CD1c-positive myeloid dendritic cell (primary cell): Measurements from ENCODE around the gene DCUN1D5.

Source experiments
- DNase-seq: peaks from one replicate; pipeline ENCODE4 v3.0.0-alpha.2; 2016; ENCODE audit errors: extremely low spot score

The DCUN1D5 gene

GRCh38 chr11:103055221-103055890 is 36.6 kb downstream of the DCUN1D5 start:
- peak; percentile 47 for DNase-seq

GRCh38 chr11:103053997-103054396 is 38.0 kb downstream of the DCUN1D5 start:
- DNase-seq: no peak

- no peak for DNase-seq
Measured at GRCh38 chr11:103051981-103052380, 40.0 kb downstream of the DCUN1D5 start.

- DNase-seq: no peak
Measured at GRCh38 chr11:103051151-103051801, 40.7 kb downstream of the DCUN1D5 start.

- no peak for DNase-seq
Measured at GRCh38 chr11:103050351-103050750, 41.6 kb downstream of the DCUN1D5 start.

GRCh38 chr11:103047837-103048236 is 44.1 kb downstream of the DCUN1D5 start:
- DNase-seq: no peak

GRCh38 chr11:103043826-103044678 is 47.9 kb downstream of the DCUN1D5 start:
- DNase-seq: peak; percentile 27

- DNase-seq: no peak
Measured at GRCh38 chr11:103042161-103042560, 49.8 kb downstream of the DCUN1D5 start.

GRCh38 chr11:103035791-103036434 is 56.0 kb downstream of the DCUN1D5 start:
- peak; percentile 88 for DNase-seq

- DNase-seq: no peak
Measured at GRCh38 chr11:103035216-103035615, 56.7 kb downstream of the DCUN1D5 start.

- DNase-seq: no peak
Measured at GRCh38 chr11:103031834-103032233, 60.1 kb downstream of the DCUN1D5 start.

- DNase-seq: no peak
Measured at GRCh38 chr11:103029401-103029800, 62.6 kb downstream of the DCUN1D5 start.

GRCh38 chr11:103028304-103029020 is 63.5 kb downstream of the DCUN1D5 start:
- DNase-seq: peak; percentile 17

- DNase-seq: no peak
Measured at GRCh38 chr11:103024086-103024485, 67.9 kb downstream of the DCUN1D5 start.

- DNase-seq: no peak
Measured at GRCh38 chr11:103016031-103016430, 75.9 kb downstream of the DCUN1D5 start.

GRCh38 chr11:103013421-103013820 is 78.5 kb downstream of the DCUN1D5 start:
- no peak for DNase-seq
